GM12891 (cell line): ENCODE data around the gene CIDEC.
"Not testable (repeated sequence)": the region's sequence is repeated elsewhere in the genome, so short reads cannot be mapped to it uniquely, and the experiment has no call there.

Source experiments
- POLR2A ChIP-seq: IDR thresholded peaks from 2 replicates; pipeline ENCODE4 v1.6.1; 2011; ENCODE audit warnings: low read depth, low read length, control low read depth
- POLR2AphosphoS5 ChIP-seq: IDR thresholded peaks from 2 replicates; pipeline ENCODE4 v1.6.1; 2011; ENCODE audit warnings: low read depth, low read length, control low read depth

- not testable (repeated sequence) for TF ChIP-seq POLR2A, POLR2AphosphoS5
Measured at GRCh38 chr3:9847870-9848269, 32.2 kb downstream of the CIDEC start.
